ENCODE measurements around the gene C4orf50.

Gene C4orf50

DNA sequence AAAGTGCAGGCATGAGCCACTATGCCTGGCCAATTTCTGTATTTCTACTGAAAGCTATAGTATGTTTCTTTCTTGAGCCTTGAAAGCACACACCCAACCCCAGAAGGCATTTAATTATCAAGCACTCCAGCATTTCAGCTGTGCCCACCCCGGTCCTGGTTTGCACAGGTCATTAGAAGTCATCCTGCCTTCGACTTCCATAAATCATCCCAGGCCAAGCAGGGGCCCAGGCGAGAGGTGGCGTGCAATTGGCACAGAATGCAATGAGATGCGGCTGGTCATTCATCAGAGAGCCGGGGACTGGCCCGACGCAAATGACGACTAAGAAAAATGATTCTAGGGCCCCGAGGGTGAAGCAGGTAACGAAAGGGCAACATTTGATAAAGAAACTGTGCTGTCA lies 100.6 kb downstream of the C4orf50 start:
- Histone ChIP-seq H3K4me2 (ENCODE audit: low read depth, low read length, poor library complexity, severe bottlenecking) (no peak overlapping the region), H4K20me1 (ENCODE audit: low read depth, low read length) (no peaks in the 10 kb centered on the region), H2AFZ (ENCODE audit: low read depth, low read length, severe bottlenecking) (no peak overlapping the region), H3K79me2 (ENCODE audit: insufficient read depth, low read length) (no peaks in the 10 kb centered on the region), H3K9me3 (ENCODE audit: insufficient read depth, low read length) (no peaks in the 10 kb centered on the region), H3K9ac (ENCODE audit: low read length) (no peak overlapping the region), H3F3A (ENCODE audit: insufficient read depth) (no peaks in the 10 kb centered on the region), H3K4me3 (ENCODE audit: insufficient read depth, low read length, poor library complexity, severe bottlenecking) (no peak overlapping the region), H3K27ac (ENCODE audit: low read depth, low read length) (no peak overlapping the region), H3K27me3 (ENCODE audit: low read length) (no peaks in the 10 kb centered on the region), H3K36me3 (ENCODE audit: low read length) (no peaks in the 10 kb centered on the region), H3K9me2 (replicated peaks; ENCODE audit: insufficient read depth, low read length) (no peaks in the 10 kb centered on the region)
- TF ChIP-seq EZH2phosphoT487 (conservative IDR thresholded peaks at IDR 0.05; ENCODE audit: low read length): no peak
- TF ChIP-seq, protein P1, sequence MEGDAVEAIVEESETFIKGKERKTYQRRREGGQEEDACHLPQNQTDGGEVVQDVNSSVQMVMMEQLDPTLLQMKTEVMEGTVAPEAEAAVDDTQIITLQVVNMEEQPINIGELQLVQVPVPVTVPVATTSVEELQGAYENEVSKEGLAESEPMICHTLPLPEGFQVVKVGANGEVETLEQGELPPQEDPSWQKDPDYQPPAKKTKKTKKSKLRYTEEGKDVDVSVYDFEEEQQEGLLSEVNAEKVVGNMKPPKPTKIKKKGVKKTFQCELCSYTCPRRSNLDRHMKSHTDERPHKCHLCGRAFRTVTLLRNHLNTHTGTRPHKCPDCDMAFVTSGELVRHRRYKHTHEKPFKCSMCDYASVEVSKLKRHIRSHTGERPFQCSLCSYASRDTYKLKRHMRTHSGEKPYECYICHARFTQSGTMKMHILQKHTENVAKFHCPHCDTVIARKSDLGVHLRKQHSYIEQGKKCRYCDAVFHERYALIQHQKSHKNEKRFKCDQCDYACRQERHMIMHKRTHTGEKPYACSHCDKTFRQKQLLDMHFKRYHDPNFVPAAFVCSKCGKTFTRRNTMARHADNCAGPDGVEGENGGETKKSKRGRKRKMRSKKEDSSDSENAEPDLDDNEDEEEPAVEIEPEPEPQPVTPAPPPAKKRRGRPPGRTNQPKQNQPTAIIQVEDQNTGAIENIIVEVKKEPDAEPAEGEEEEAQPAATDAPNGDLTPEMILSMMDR (IDR thresholded peaks at IDR 0.05; ENCODE audit: insufficient read depth, low read length, poor library complexity, severe bottlenecking): no peak

DNA sequence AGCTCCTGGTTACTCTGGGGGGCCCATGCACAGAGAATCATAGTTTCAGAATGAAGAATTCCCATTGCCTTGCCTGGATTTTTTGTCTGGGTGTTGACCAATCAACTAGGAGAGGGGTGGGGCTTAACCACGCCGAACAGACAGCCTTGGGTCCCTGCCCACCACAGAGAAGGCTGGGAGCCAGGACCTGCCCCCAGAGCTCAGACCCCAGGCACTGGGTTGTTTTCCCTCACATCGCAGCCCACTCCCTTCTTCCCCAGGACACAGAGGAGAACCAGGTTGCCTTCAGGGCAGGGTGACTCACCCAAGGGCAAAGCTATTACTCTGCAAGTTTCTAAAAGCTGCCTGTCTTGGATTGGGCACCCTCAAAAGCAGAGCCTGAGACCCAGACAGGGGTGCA lies 102.0 kb downstream of the C4orf50 start:
- no peaks in the 10 kb centered on the region for H4K20me1 ChIP-seq (ENCODE audit: low read depth, low read length)
- H3K27ac ChIP-seq (ENCODE audit: low read depth, low read length): no peak overlapping the region
- no peaks in the 10 kb centered on the region for H3K9me2 ChIP-seq (replicated peaks; ENCODE audit: insufficient read depth, low read length)
- no peaks in the 10 kb centered on the region for H3K27me3 ChIP-seq (ENCODE audit: low read length)
- no peak overlapping the region for H3K9ac ChIP-seq (ENCODE audit: low read length)
- H3F3A ChIP-seq (ENCODE audit: insufficient read depth): no peaks in the 10 kb centered on the region
- H3K4me3 ChIP-seq (ENCODE audit: insufficient read depth, low read length, poor library complexity, severe bottlenecking): no peak overlapping the region
- TF ChIP-seq, protein P1 (IDR thresholded peaks at IDR 0.05; ENCODE audit: insufficient read depth, low read length, poor library complexity, severe bottlenecking): no peak
- no peak for TF ChIP-seq EZH2phosphoT487 (conservative IDR thresholded peaks at IDR 0.05; ENCODE audit: low read length)
- no peaks in the 10 kb centered on the region for H3K9me3 ChIP-seq (ENCODE audit: insufficient read depth, low read length)
- no peaks in the 10 kb centered on the region for H3K79me2 ChIP-seq (ENCODE audit: insufficient read depth, low read length)
- no peak overlapping the region for H3K4me2 ChIP-seq (ENCODE audit: low read depth, low read length, poor library complexity, severe bottlenecking)
- H3K36me3 ChIP-seq (ENCODE audit: low read length): no peaks in the 10 kb centered on the region
- H2AFZ ChIP-seq (ENCODE audit: low read depth, low read length, severe bottlenecking): no peak overlapping the region

DNA sequence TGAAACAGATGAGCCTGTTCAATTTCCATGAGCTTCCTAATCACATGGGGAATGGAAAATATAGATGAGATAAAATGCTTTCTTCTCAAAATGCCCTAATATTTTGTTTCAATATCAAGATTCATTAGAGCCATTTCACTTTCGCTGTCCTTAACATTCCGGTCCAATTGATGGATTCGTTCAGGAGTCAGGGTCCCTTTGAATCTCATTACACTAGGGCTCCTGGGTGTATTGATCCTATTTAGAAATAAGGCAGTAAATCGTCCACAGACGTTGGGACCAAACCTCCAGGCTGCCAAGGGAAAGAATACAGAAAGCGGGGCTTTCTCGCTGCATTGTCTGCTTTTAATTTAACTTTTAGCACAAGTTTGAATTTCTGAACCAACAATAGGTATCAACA lies 104.8 kb downstream of the C4orf50 start:
- Histone ChIP-seq H3K9ac (ENCODE audit: low read length) (no peak overlapping the region), H3K27ac (ENCODE audit: low read depth, low read length) (no peak overlapping the region), H3F3A (ENCODE audit: insufficient read depth) (no peaks in the 10 kb centered on the region), H3K4me3 (ENCODE audit: insufficient read depth, low read length, poor library complexity, severe bottlenecking) (no peak overlapping the region), H4K20me1 (ENCODE audit: low read depth, low read length) (no peaks in the 10 kb centered on the region), H3K4me2 (ENCODE audit: low read depth, low read length, poor library complexity, severe bottlenecking) (no peak overlapping the region), H2AFZ (ENCODE audit: low read depth, low read length, severe bottlenecking) (no peak overlapping the region), H3K9me3 (ENCODE audit: insufficient read depth, low read length) (no peaks in the 10 kb centered on the region), H3K9me2 (replicated peaks; ENCODE audit: insufficient read depth, low read length) (no peaks in the 10 kb centered on the region), H3K79me2 (ENCODE audit: insufficient read depth, low read length) (no peaks in the 10 kb centered on the region), H3K27me3 (ENCODE audit: low read length) (no peaks in the 10 kb centered on the region), H3K36me3 (ENCODE audit: low read length) (no peaks in the 10 kb centered on the region)
- TF ChIP-seq, protein P1 (IDR thresholded peaks at IDR 0.05; ENCODE audit: insufficient read depth, low read length, poor library complexity, severe bottlenecking): no peak
- TF ChIP-seq EZH2phosphoT487 (conservative IDR thresholded peaks at IDR 0.05; ENCODE audit: low read length): no peak

Data from SU-DHL-6 (cell line).